ENCODE measurements around the gene PLEKHB2. TPM values are rescaled to one million over a fixed set of nuclear protein-coding genes. Genes with fewer than 3 reads are reported as not detected.

PLEKHB2 gene, protein sequence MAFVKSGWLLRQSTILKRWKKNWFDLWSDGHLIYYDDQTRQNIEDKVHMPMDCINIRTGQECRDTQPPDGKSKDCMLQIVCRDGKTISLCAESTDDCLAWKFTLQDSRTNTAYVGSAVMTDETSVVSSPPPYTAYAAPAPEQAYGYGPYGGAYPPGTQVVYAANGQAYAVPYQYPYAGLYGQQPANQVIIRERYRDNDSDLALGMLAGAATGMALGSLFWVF
- total RNA-seq (10 to 100 TPM; 28.8 to 39.6 (median 33.7) TPM), polyA plus RNA-seq (100 to 1,000 TPM in 1 of 3 donors, 10 to 100 TPM in 2; 59.3 to 160 (median 96.1) TPM)

DNA sequence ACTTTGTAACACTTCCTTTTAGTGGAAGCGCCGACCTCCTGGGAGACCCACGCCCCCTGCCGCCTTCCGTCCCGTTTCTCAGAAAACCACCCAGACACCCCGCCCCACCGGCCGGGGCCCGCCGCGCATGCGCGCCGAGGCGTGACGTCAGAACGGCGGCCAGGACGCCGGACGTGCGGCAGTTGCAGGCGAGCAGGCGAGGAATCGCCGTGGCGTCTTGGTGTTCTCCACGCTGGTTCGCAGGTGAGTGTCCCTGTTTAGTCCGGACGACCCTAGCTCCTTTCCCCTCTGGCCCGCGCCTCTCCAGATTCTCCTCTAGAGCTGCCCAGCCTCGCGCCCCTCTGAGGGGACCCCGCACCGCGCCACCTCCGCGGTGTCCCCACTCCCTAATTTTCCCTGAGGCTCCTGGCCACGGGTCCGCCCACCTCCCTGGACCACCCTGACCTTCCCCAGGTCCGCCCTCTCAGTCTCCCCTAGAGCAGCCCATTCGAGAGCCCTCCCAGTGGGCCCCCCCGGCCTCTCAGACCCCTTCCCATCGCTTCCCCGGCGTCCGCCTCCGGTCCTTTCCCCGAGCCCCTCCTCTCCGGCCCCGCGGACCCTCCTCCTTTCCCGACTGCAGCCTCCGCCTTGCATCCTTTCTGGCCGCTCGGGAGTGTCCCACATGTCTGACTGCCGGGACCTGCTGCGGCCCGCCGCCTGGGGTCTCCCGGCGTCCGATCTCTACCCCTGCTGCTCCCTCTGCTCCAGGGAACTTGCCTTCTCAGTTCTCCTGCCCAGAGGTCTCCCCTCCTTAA lies at the start of gene PLEKHB2:
Gene PLEKHB2, plus strand, starts transcription at position 181 of the 794 bp plus-strand sequence. CDS start 15,606 bp downstream, outside the sequence.
- Histone ChIP-seq H3K36me3 (no peaks in the 10 kb centered on the region), H3K4me1 (peaks cover 0 to 31% (median 23%) of the 10 kb centered on the region in 4 donors), H3K9me3 (no peaks in the 10 kb centered on the region), H3K27ac (peak within 1 kb of the TSS; percentile 85 to 94 (median 90)), H3K27me3 (no peaks in the 10 kb centered on the region), H3K4me3 (peak within 1 kb of the TSS; percentile 75 to 98 (median 87))
- intact Hi-C loops (cut with DNase I) = loop anchor here (1.0 to 10.0 kb wide), 3 partner anchors 11 to 751 kb away; partner anchors contain the start of genes MZT2A and PTPN18
- DNase-seq = peak; percentile 94
- WGBS, 2 donors = 1% methylated on average over 66 of the region's 66 CpGs
- peak; percentile 95 to 98 (median 97) for TF ChIP-seq POLR2AphosphoS5 (IDR thresholded peaks at IDR 0.05)
- TF ChIP-seq, protein P1, sequence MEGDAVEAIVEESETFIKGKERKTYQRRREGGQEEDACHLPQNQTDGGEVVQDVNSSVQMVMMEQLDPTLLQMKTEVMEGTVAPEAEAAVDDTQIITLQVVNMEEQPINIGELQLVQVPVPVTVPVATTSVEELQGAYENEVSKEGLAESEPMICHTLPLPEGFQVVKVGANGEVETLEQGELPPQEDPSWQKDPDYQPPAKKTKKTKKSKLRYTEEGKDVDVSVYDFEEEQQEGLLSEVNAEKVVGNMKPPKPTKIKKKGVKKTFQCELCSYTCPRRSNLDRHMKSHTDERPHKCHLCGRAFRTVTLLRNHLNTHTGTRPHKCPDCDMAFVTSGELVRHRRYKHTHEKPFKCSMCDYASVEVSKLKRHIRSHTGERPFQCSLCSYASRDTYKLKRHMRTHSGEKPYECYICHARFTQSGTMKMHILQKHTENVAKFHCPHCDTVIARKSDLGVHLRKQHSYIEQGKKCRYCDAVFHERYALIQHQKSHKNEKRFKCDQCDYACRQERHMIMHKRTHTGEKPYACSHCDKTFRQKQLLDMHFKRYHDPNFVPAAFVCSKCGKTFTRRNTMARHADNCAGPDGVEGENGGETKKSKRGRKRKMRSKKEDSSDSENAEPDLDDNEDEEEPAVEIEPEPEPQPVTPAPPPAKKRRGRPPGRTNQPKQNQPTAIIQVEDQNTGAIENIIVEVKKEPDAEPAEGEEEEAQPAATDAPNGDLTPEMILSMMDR (IDR thresholded peaks at IDR 0.05) = no peak
- TF ChIP-seq POLR2A (IDR thresholded peaks at IDR 0.05) = peak; percentile 79 to 93

DNA sequence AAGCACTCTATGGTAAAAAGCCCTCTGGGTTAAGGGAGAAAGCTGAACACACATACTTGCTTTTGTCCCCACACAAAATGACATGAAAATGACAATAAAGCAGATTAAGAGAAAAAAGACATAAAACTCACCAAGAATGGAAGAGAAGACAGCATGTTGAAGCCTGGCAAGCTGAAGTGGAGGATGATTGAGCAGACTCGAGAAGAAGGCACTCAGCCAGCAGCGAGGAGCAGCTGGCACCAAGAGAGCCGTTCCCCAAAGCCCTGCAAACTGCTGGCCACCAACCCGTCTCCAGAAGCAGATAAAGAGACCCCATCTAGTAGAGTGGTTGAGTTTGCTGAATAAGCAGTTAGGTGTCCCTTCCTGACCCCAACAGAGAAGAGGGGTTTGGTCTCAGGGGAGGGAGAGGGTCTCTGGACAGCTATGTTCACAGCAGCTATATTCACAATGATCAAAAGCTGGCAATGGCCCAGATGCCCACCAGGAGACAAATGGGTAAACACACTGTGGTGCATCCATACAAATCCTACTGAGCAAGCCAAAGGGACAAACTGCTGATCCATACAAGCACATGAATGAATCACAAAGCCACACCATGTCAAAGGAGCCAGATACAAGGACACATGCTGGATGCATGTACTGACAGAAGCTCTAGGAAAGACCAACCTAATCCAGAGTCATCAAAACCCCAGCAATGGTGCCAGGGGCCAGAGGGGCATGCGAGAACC lies 48.8 kb upstream of the PLEKHB2 start:
- TF ChIP-seq POLR2A (IDR thresholded peaks at IDR 0.05) (no peak), POLR2AphosphoS5 (IDR thresholded peaks at IDR 0.05) (no peak), EP300 (IDR thresholded peaks at IDR 0.05) (no peak)
- TF ChIP-seq, protein P1 (IDR thresholded peaks at IDR 0.05) = no peak
- intact Hi-C loops (cut with DNase I) = no loop called here
- 84 to 85% methylated on average over 5 of the region's 5 CpGs for WGBS, 2 donors
- H3K27me3 ChIP-seq = no peaks in the 10 kb centered on the region
- no peak for DNase-seq
- H3K36me3 ChIP-seq = peaks cover 24 to 63% (median 33%) of the 10 kb centered on the region in 4 donors
- no peak overlapping the region for H3K4me3 ChIP-seq
- H3K27ac ChIP-seq = peak overlapping the region in 3 of 4 donors; percentile 46 to 59 (median 49)
- no peaks in the 10 kb centered on the region for H3K9me3 ChIP-seq
- peaks cover 0 to 40% (median 26%) of the 10 kb centered on the region in 4 donors for H3K4me1 ChIP-seq

DNA sequence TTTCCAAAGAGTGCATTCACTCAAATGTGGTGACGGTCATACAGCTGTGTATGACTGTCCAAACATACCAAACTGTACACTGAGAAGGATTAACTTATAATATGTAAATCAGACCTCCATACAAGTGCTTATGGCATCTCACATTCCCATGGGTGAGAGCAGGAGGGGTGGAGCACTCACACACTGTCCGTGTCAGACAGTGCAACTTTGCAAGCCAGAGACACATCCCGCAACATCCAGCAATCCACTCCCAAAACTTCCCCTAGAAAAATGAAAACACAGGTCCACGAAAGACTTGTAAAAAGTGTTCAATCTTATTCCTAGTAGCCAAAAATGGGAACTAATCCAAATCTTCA lies 48.2 kb upstream of the PLEKHB2 start:
- 87 to 91% methylated on average over 4 of the region's 4 CpGs for WGBS, 2 donors
- no peak overlapping the region for H3K27ac ChIP-seq
- TF ChIP-seq, protein P1 (IDR thresholded peaks at IDR 0.05) = no peak
- no peak for TF ChIP-seq EP300 (IDR thresholded peaks at IDR 0.05)
- no peak for TF ChIP-seq POLR2A (IDR thresholded peaks at IDR 0.05)
- no peak for TF ChIP-seq POLR2AphosphoS5 (IDR thresholded peaks at IDR 0.05)
- H3K9me3 ChIP-seq = no peaks in the 10 kb centered on the region
- intact Hi-C loops (cut with DNase I) = no loop called here
- H3K4me1 ChIP-seq = peaks cover 0 to 43% (median 30%) of the 10 kb centered on the region in 4 donors
- H3K27me3 ChIP-seq = no peaks in the 10 kb centered on the region
- no peak for DNase-seq
- H3K36me3 ChIP-seq = peaks cover 19 to 58% (median 28%) of the 10 kb centered on the region in 4 donors
- no peak overlapping the region for H3K4me3 ChIP-seq

DNA sequence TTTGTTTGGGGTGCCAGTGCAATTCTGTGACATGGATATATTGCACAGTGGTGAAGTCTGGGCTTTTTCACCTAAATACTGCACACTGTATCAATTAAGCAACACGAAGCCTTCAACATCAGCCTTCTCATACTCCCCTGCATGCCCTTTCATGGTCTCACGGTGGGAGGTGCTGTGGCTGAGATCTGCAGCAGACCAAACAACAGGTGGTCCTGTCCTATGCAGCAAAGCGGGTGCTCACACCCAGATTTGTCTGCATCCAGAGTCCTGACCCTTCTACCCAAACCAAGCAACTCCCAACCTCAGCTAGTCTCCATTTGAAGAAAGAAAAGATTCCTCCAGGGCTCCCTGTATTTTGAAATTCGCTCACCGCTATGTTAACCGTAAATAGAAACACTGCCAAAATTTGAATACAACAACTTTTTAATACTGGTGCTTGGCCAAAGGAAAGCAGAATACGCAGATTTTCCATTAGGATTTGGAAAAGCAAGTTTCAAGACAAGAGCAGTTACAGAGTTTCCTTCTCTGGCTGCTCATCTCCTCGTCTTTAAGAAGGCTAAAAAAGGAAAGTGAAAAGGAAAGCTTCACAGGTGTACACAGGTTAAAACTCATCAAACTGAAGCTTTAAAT lies 46.8 kb upstream of the PLEKHB2 start:
- intact Hi-C loops (cut with DNase I) = no loop called here
- Histone ChIP-seq H3K27me3 (no peaks in the 10 kb centered on the region), H3K27ac (no peak overlapping the region), H3K9me3 (no peaks in the 10 kb centered on the region), H3K36me3 (peaks cover 8 to 44% (median 18%) of the 10 kb centered on the region in 4 donors), H3K4me1 (peaks cover 0 to 43% (median 33%) of the 10 kb centered on the region in 4 donors), H3K4me3 (no peak overlapping the region)
- TF ChIP-seq POLR2A (IDR thresholded peaks at IDR 0.05) (no peak), EP300 (IDR thresholded peaks at IDR 0.05) (no peak), POLR2AphosphoS5 (IDR thresholded peaks at IDR 0.05) (no peak)
- TF ChIP-seq, protein P1 (IDR thresholded peaks at IDR 0.05) = no peak
- 83 to 91% methylated on average over 8 of the region's 8 CpGs for WGBS, 2 donors
- no peak for DNase-seq

Data from sigmoid colon (tissue), 7 donors.